ENCODE results near the gene GRM5. TPM values are rescaled to one million over a fixed set of nuclear protein-coding genes. Genes with fewer than 3 reads are reported as not detected.

The GRM5 gene
- total RNA-seq, 1 donor from 2014 or later: 0.15 TPM

DNA sequence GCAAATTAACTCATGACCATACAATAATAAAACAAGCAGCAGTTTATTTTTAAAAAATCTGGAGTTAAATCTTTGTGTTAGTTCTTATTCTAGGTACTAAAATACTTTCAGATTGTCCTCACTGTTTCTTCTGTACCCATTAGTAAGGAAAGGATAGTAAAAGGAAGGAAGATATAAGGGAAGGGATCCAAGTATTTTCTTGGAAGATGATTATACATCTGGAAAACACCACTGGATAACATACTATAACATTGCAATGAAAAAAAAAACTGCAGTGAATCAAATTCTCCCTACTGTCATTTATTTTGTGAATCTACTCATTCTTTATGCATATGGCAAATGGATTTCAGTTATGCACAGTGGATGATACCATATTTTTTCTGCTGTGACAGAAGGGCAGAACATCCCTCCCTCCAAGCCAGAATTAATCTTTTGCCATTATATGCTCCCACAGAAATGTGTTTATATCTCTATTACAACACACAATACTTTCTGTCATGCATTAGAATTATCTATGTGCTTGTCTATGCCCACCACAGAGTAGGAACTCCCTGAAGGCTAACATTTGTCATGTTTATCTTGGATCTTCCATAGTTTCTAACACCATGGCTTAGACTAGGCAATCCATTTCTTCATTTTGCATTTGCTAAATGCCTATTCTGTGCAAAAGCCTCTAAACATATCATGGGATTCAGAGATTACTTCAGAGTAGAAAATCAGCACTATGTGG is 446.0 kb downstream of the GRM5 start:
- DNase-seq (ENCODE audit: low read depth): no peak

DNA sequence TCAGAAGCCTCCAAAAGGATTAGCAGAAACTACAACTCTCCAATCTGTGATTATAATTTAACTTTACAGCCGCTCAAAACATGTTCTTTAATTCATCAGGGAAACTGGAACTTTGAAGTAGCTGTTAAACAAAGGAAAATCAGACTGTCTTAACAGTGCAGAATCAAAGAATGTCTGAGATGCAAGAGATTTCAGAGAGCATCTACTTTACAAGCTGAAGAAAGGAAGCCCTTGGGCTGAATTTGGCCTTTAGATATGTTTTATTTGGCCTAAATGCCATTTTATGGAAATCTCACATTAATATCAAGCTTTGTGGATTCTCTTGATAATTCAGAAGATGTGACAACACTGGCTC is 446.7 kb downstream of the GRM5 start:
- DNase-seq (ENCODE audit: low read depth): no peak

DNA sequence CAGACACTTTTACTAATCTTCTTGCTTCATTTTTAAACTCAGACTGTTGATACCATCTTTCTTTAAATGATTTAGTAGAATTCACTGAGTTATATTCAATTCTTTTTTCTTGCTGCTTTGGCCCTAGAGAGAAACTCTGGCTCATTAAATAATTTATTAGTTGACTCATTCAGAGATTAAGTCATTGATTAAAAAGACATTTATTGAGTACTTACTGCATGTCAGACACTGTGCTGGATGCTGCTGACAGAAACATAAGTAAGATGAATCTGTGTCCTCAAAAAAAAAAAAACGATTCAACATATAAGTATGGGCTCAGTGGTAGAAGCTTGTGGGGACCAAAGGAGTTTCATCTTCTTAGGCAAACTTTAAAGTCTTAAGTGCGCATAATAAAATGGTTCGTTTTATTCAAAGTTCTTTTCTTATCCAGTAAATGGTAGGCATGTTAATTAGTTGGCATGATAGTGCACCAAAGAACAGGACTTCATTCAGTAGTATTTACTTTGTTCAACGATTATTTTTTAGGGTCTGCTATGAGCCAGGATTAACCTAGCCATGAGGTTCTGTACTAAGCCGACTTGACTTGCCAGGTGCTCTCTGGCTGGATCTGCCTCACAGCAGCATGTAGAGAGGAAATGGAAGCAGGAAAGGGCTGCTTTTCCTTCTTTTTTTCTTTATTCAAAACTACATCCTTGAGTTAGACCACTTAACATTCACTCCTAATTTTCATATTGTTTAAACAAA is 447.3 kb downstream of the GRM5 start:
- DNase-seq (ENCODE audit: low read depth): no peak

DNA sequence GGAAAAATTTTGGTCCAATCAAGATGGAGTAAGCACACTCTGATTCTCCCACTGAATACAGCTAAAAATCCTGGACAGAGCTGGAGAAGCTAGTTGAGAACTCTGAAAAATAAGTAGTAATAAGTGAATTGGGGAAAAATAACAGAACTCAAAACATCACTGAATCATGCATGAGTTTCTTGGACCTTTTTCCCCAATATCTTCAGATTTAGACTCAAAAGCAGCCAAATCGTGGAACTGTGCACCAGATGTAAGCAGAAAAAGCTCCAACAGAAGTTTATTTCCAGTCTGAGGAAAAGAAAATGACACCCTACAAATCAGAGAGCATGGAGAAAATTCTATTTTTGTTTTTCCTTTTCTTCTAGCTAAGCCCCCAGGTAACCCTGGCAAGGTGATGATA is 448.6 kb downstream of the GRM5 start:
- no peak for DNase-seq (ENCODE audit: low read depth)

DNA sequence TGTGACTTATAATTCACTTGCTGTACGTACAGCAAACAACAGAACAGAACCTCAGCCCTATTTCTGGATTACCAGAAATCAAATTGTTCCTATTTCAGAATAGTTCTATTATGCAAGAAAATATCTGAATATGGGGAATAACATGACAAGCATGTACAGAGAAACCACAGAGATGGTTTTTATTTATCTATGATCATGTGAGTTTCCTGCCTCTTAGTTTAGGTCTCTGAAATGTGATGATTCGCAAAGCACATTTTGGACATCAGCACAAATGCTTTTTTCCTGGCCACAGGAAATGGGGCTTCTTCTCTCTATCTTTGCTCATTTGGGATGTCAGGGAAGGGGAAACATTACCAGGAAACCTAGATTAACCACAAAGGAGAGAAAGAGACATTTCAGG is 461.5 kb downstream of the GRM5 start:
- no peak for DNase-seq (ENCODE audit: low read depth)

DNA sequence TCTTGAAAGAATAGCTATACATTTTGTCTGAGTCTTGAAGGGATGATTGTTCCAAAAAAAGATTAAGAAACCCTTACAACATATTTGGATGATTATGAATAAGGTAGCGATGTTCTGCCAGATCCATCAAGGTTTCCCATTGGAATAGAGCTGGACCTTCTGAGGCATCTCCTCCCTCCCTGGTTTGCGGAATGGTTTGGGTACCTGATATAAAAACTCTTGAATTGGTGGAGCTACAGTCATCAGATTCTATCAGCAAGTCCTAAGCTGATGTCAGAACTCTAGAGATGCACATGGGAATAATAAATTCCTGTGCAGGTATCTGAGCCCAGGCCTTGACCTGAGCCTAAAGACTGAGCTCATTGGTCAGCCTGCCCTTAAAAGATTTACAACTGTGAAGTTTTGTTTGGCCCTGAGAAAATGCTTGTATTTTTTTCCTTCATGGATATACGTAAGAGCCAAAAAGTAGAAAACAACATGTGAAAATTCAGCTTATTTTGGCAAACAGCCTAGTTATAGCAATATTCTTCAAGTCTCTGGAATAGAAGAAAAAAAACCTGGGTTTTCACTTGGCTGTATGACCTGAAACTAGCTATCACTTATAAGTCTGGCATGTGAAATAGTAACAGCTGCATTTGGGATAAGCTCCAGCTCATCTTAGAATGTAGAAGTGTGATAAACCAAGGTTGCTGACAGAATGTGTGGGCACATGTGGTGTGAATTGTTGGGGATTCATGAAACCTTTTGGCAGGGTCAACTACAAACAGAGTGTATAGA is 462.5 kb downstream of the GRM5 start:
- no peak for DNase-seq (ENCODE audit: low read depth)

DNA sequence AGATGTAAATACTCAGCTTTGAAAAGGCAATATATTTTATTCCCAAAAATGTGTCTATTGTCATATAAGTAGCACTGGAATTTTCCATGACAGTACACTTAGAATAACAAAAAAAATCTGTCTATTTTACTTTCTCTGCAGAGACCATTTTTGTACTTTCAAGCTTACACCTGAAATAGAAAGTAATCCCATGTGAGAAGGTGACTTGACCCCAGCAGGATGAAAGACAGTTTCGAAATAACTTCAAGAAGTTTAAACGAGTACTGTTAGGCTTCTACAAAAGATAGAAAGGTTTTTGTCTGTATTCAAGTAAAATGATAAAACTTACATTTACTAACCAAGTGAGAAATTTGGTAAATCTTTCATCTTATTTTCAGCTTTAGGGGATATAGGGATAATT is 468.4 kb downstream of the GRM5 start:
- no peak for DNase-seq (ENCODE audit: low read depth)

DNA sequence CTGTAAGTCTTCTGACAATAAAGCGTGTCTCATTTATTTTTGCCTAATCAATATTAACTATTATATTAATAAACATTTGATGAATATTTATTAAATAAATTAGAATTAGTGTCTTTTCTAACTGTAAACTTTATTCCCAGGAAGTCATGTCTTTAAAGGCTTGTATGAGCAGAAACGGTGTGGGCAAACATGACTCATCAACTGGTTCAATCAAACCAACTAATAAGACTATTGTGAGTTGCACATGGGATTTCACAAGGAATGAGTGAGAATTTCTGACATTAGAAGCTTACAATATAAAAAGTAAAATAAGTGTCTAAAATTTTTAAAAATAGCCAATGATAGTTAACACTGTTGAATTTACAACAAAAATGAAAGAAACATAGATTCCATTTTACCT is 469.0 kb downstream of the GRM5 start:
- DNase-seq (ENCODE audit: low read depth): peak; percentile 63

DNA sequence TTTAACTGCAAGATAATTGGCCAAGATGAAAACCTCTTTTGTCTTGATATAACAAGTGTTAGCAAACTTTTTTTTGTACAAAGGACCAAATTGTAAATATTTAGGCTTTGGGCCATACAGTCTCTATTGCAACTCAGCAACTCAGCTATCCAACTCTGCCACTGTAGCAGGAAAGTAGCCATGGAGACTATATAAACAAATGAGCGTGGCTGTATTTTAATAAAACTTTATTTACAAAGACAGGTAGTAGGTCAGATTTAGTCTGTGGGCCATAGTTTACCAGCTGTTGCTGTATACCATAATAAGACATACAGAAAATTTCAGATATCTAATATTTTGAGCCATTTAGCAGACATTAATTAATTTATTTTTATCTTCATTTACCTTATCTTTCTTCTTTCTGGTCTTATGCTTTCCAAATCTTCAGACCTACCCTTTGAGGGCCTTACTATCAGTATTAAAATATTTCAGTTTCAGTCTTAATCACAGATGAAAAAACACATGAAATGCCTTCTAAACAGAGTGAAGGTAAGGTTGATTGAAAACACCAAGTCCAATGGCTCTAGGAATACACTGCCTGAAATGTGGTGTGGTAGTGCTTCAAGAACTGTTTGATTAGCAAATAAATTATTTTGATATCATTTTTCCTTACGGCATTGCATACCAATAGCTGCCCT is 471.4 kb downstream of the GRM5 start:
- no peak for DNase-seq (ENCODE audit: low read depth)

DNA sequence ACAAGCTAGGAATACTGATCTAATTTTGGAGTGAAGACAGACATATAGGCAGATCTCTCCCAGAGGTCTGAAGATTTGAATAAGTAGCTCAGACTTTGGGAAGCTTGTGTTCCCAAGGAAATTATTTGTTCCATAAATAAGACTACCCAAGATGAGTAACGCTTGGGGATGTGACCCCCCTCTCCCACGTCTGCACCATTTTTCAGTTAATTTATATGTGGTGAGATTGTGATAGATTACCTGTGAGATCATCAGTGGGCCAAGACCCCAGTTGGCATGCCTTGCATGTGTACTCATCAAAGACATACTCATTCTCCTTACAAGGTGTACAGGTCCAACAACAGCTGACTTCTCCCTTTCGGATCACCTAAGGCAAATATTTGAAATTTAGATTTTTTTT is 475.4 kb downstream of the GRM5 start:
- DNase-seq (ENCODE audit: low read depth): no peak

DNA sequence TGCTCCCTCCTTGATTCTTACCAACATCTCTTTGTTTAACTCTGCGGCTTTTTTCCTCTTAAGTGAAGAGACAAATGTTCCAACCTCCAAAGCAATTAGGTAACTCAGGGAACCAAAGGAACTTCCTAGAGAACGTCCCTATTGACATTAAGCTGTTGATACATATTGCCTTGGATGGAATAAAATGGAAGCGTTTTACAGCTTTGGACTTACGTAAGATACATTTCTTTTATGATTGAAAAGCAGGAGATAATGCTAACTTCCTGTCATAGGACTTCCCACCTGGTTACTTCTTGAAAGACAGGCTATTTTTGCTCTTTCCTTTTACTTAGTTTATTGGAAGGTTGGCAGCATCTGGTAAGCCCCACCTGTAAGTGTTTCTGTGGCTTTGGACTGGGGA is 482.5 kb downstream of the GRM5 start:
- DNase-seq (ENCODE audit: low read depth): no peak

DNA sequence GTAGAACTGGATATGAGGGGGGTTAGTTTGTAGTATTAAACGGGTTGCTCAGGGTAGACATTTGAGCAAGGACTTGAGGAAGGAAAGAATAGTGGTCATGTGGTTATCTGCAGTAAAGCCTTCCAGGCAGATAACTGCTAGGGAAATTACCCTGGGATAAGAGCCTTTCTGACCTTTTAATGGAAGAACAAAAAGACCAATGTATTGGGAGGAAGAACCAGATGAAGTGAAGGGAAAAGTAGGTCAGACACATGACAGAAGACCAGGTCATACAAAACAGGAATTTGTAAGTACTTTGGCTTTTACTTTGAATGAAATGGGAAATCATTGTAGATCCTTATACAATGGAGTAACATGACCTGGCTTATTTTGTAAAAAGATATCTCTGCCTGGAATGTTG is 486.3 kb downstream of the GRM5 start:
- DNase-seq (ENCODE audit: low read depth): no peak

DNA sequence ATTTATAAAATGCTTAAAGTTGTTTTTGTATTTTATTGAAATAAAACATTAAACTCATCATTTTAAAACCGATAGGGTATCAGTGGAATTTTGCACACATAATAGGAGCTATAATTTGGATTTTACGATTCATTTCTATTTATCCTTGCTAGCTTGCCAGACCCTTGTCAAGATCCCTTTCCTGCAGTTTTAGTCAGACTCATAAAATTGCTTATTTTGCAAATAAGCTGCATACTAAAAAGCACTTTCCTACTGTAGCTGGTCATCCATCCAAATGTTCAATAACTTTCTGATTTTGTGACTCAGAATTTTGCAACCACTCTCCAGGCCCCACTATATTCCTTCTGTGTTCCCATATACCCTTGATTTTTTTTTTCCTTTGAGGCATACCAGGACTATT is 489.0 kb downstream of the GRM5 start:
- DNase-seq (ENCODE audit: low read depth): no peak

DNA sequence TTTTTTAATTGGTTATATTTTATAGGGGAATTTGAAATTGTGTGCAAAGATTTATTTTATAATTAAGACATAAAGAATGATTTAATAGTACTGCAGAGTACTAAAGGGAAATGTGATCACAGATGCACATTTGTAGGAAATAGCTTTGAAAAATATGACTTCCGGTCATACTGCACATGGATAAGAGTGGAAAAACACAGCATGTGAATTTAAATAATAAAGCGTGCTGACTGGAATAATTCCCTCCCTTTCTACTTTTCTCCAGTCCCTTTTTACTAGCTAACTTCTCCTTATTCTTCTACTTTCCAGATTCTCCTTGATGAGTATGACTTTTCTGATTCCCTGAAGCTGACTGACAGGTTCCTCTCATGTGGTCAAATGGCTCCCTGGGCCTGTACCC is 489.9 kb downstream of the GRM5 start:
- DNase-seq (ENCODE audit: low read depth): no peak

DNA sequence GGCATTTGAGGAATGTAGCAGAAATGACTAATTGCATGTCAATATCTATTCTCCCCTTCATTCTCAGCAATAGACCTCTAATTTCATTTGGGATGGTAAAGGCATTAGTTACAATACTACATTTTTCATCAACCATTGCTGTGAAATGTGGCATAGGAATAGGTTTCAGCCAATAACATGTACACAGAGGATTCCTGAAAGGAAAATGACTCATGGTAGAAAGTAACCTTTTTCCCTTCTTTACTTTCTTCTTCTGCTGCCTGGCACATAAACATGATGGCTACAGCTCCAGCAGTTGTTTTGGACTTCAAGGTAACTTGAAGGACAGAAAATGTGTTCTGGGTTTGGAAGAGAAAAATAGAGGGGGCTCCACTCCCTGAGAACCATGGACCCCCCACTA is 496.4 kb downstream of the GRM5 start:
- peak; percentile 43 for DNase-seq (ENCODE audit: low read depth)

DNA sequence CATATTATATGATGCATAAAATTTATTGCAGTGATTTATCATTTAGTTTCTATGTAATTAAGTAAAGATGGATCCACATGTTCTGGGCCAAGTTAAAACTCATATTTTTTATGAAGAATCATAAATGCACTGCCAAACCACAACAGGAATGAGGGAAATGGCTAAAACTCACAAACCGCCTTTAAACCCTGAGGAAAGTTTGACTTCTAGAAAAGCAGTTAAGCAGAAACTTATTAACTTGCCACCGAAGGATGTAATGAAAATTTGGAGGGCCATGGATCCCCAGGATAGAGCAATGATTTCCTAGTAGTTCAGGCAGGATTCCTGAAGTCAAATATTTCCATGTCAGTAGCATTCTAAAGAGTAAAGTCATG is 510.0 kb downstream of the GRM5 start:
- DNase-seq (ENCODE audit: low read depth): peak; percentile 23

DNA sequence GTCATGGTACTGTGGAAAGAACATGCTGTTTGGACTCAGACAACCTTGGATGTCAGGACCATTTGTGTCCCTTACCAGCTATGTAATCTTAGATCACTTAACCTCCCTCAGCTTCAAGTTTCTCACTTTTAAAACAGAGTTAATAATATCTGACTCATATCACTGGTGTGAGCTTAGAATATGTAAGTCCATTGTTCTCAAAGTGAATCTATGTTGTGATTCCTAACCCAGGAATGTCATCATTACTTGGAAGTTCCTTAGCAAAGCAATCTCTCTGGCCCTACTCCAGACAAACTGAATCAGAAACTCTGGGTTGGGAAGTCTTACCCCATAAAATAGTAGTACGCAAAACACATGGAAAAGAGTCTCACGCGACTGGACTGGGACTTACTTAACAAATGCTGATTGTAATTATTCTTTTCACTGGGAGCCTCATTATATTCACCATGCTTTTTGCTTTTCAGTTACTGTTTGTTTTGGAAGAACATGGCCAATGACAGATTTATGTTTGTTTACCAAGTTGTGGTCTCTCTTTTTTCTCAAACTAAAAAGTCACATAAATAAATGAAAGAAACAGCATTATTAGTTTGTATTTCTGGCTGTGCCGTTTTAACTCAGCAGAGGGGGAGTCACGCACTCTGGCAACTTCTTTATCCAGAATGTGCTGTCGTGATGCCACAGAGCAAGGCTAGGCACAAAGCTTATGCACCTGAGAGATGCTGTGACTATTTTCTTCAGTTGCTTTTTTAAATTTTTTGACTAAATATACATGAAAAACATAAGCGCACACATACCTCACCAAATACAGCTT is 510.6 kb downstream of the GRM5 start:
- peak; percentile 100 for DNase-seq (ENCODE audit: low read depth)

DNA sequence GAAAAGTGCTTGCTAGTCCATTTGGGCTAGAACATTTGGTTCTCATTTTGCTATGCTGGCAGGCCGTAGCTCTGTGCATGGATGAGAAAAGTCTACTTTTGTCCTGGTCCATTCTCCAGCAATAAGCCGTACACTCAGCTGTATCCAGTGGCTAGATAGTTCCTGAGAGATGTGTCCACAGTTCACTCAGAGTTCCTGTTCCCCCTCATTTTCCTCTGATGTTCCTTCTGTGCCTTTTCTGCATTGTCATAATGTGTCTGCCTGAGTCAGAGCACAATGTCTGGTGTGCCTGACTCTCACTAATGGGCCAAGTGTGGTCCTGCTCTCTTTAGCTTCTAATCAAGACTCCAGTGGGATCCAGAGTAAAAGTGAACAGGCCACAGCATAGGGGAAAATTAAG is 512.6 kb downstream of the GRM5 start:
- DNase-seq (ENCODE audit: low read depth): peak; percentile 21

DNA sequence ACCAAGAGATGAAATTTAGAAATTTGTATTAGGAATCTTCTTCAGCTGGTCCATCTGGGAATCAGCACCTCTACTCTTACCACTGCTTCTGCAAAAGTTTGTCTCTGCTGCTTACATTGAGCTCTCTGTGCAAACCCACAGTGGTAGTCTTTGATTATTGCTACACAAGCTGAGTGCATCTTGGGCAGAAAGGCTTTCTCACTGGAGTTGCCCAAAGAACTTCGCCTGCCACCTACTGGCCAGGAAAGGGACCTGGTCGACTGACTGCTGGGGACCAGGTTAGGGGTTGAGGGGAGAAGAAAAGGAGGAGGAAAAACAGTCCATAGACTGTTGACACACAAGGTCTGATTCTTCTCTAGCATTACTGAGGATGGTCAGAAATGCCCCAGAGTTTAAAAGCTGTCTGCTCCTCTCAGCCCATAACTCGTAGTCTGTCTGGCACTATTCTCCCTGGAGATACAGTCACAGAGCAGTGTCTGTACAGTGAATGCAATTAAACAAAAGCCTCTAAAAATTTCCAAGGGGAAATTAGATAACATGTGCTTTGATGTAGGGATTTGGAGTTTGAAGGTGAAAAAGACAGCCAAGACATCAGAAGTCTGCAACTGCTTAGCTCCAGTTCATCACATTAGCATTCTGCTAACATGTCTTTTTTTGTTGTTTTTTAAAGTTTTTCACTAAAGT is 513.3 kb downstream of the GRM5 start:
- peak; percentile 56 for DNase-seq (ENCODE audit: low read depth)

DNA sequence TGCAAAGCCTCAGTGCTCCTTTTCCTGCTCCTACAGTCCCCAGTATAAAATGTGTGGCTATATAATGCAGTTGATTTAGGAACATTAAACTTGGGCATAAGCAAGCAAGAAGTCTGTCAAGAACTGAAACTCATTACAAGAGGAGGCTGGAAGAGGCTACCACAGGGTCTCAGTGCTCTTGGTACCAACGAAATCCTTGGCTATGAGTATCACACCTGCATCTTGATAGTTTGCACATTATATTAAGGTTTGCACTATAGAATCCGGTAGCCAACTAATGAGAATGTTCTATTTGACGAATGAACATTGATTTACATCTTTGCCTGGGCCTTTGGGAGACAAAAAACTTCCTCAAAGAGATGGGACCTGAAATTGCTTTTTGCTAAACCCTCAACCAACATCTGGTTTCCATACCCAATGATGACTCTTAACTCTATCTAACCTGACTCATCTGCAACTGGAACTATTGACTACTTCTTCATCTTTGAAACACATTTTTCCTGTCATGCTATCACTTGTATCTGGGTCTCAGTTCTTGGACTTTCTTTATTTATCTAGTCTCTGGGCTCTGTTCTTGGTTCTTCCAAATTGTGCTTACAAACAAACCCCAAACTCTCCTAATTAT is 521.0 kb downstream of the GRM5 start:
- no peak for DNase-seq (ENCODE audit: low read depth)
